ENCODE results near the gene ITPR2.

DNA sequence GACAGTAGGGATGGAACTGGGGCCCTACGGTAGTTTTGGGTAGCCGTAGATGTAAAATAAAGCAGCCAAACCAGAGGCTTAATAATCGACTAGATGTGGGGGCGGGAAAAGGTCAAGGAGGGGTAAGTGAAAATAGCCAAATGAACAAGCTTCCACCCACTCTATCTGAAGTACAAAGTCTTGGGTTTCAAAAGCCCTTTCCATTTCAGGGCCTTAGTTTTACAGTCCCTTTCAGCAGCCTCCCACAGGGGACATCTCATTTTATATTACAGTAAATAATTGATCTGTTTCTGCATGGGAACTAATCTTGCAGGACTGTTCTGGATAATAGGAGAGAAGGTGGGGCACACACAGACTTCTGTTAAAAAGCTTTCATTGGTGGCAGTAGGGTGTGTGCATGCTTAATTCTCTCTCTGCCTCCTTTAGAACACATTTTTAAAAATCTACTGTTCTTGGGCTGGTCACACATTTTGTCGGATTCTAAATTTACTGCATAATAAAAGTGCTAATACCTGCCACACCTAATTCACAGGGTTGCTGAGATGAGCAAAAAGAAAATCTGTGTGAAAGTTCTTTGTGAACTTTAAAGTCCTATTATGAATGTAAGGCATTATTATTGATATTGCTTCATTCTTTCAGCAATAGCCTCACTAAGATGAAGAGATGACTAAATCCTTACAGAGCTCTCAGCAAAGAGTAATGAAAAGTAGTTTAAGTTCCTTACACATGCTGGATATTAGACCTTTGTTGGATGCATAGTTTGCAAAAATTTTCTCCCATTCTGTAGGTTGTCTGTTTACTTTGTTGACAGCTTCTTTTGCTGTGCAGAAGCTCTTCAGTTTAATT, 104.6 kb downstream of the ITPR2 start:
- TF ChIP-seq POU2F2 (IDR thresholded peaks at IDR 0.05; ENCODE audit: low read depth, low read length) (peak; percentile 89), POLR2A (IDR thresholded peaks at IDR 0.05; ENCODE audit: low read depth, low read length) (peak; percentile 46; the same call in 1 of the 2 replicates), POLR2AphosphoS5 (IDR thresholded peaks at IDR 0.05; ENCODE audit: low read depth, low read length) (0 out of 2 replicates have a peak, but pooled peaks have one; percentile 14)

Data from GM12891 (cell line).